DND-41 (cell line): ENCODE results near the gene NFX1.

Experiments
- ATAC-seq: fragments of 200-7000 bp; cut with Tn5 transposase; 3 replicates; pipeline ENCODE4 v1.9.1; 2021; ENCODE audit warnings: low read depth; ENCODE audit not compliant: insufficient read depth
- DNase-seq: peaks from one replicate; pipeline ENCODE4 v3.0.0-alpha.2; 2020
- H2AFZ ChIP-seq: 2 replicates; pipeline ENCODE4 v1.6.0; 2012; ENCODE audit warnings: low read depth, low read length
- H3K27ac ChIP-seq: 2 replicates; pipeline ENCODE4 v1.5.1; 2012; ENCODE audit warnings: low read length, inconsistent platforms
- H3K27me3 ChIP-seq: fragments of 200-600 bp; sonication (generic); 2 replicates; pipeline ENCODE4 v1.6.0; 2012; ENCODE audit warnings: low read length, mild to moderate bottlenecking, inconsistent platforms; ENCODE audit not compliant: insufficient read depth, poor library complexity
- H3K36me3 ChIP-seq: 2 replicates; pipeline ENCODE4 v1.5.1; 2012; ENCODE audit warnings: low read length, inconsistent platforms; ENCODE audit not compliant: insufficient read depth
- H3K4me1 ChIP-seq: 2 replicates; pipeline ENCODE4 v1.5.1; 2012; ENCODE audit warnings: mild to moderate bottlenecking, low read length; ENCODE audit not compliant: insufficient read depth
- H3K4me2 ChIP-seq: 2 replicates; pipeline ENCODE4 v1.6.0; 2012; ENCODE audit warnings: mild to moderate bottlenecking, moderate library complexity, low read length, inconsistent platforms; ENCODE audit not compliant: insufficient read depth
- H3K4me3 ChIP-seq, 2 experiments: fragments of 200-600 bp in 1 of 2; shearing (Covaris generic) in 1 of 2; 2 replicates each; pipeline ENCODE4 v1.5.1; 2012 to 2016; ENCODE audit warnings: inconsistent platforms in 2 of 2, low read length in 2 of 2, mild to moderate bottlenecking in 2 of 2, low read depth in 1 of 2, moderate library complexity in 1 of 2
- H3K79me2 ChIP-seq: 2 replicates; pipeline ENCODE4 v1.6.0; 2012; ENCODE audit warnings: low read length, inconsistent platforms; ENCODE audit not compliant: insufficient read depth
- H3K9ac ChIP-seq: 2 replicates; pipeline ENCODE4 v1.6.0; 2012; ENCODE audit warnings: low read depth, mild to moderate bottlenecking, inconsistent platforms, low read length, moderate library complexity
- H3K9me3 ChIP-seq: 2 replicates; pipeline ENCODE4 v1.5.1; 2012; ENCODE audit warnings: low read length, moderate library complexity, mild to moderate bottlenecking, inconsistent platforms; ENCODE audit not compliant: insufficient read depth, severe bottlenecking
- H4K20me1 ChIP-seq: 2 replicates; pipeline ENCODE4 v1.6.0; 2012; ENCODE audit warnings: low read length; ENCODE audit not compliant: insufficient read depth
- CTCF ChIP-seq: IDR thresholded peaks from 2 replicates; pipeline ENCODE4 v1.5.1; 2012; ENCODE audit warnings: borderline replicate concordance, low read length, moderate library complexity, mild to moderate bottlenecking; ENCODE audit not compliant: poor library complexity, severe bottlenecking; ENCODE audit errors: extremely low read depth
- EZH2 ChIP-seq: IDR thresholded peaks from 3 replicates; pipeline ENCODE4 v1.6.1; 2012; ENCODE audit warnings: borderline replicate concordance, low read depth, mild to moderate bottlenecking, moderate library complexity, low read length, inconsistent platforms; ENCODE audit not compliant: severe bottlenecking

Gene NFX1

GRCh38 chr9:33320568-33321261, 30.4 kb downstream of the NFX1 start:
- no peak overlapping the region for H3K27ac ChIP-seq
- no peaks in the 10 kb centered on the region for H3K79me2 ChIP-seq
- no peak overlapping the region for H3K4me2 ChIP-seq
- no peak overlapping the region for H2AFZ ChIP-seq
- no peak overlapping the region for H3K4me3 ChIP-seq
- H4K20me1 ChIP-seq = no peaks in the 10 kb centered on the region
- H3K36me3 ChIP-seq = peaks cover 54% of the 10 kb centered on the region
- no peaks in the 10 kb centered on the region for H3K27me3 ChIP-seq
- ATAC-seq (no peak), DNase-seq (no peak)
- no peak for TF ChIP-seq EZH2
- TF ChIP-seq CTCF = no peak
- no peak overlapping the region for H3K9ac ChIP-seq
- H3K4me1 ChIP-seq = no peaks in the 10 kb centered on the region
- H3K9me3 ChIP-seq = no peaks in the 10 kb centered on the region

GRCh38 chr9:33329117-33329563, 38.8 kb downstream of the NFX1 start:
- ATAC-seq = no peak
- H3K36me3 ChIP-seq = peaks cover 51% of the 10 kb centered on the region

GRCh38 chr9:33329979-33330378, 39.7 kb downstream of the NFX1 start:
- no peak overlapping the region for H3K4me3 ChIP-seq
- no peak overlapping the region for H2AFZ ChIP-seq
- H4K20me1 ChIP-seq = no peaks in the 10 kb centered on the region
- H3K9me3 ChIP-seq = no peaks in the 10 kb centered on the region
- TF ChIP-seq EZH2 (no peak), CTCF (no peak)
- no peaks in the 10 kb centered on the region for H3K4me1 ChIP-seq
- H3K36me3 ChIP-seq = peaks cover 58% of the 10 kb centered on the region
- no peaks in the 10 kb centered on the region for H3K79me2 ChIP-seq
- ATAC-seq = no peak
- no peak overlapping the region for H3K27ac ChIP-seq
- no peak overlapping the region for H3K4me2 ChIP-seq
- H3K27me3 ChIP-seq = no peaks in the 10 kb centered on the region
- no peak overlapping the region for H3K9ac ChIP-seq
- no peak for DNase-seq

More at GRCh38 chr9:33329117-33329563, 38.8 kb downstream of the NFX1 start:
- Histone ChIP-seq H3K4me1 (no peaks in the 10 kb centered on the region), H3K9ac (no peak overlapping the region), H3K79me2 (no peaks in the 10 kb centered on the region), H4K20me1 (no peaks in the 10 kb centered on the region), H3K4me2 (no peak overlapping the region), H3K27me3 (no peaks in the 10 kb centered on the region), H2AFZ (no peak overlapping the region), H3K9me3 (no peaks in the 10 kb centered on the region), H3K4me3 (no peak overlapping the region), H3K27ac (no peak overlapping the region)
- TF ChIP-seq EZH2 = no peak
- no peak for TF ChIP-seq CTCF
- no peak for DNase-seq
